ENCODE data around the gene NANOS1.

NANOS1 gene

GRCh38 chr10:118983263-118983662 is 46.3 kb upstream of the NANOS1 start:
- CTCF ChIA-PET: no interaction called here
- H3K4me3 ChIP-seq (ENCODE audit: low read depth, low read length): no peak overlapping the region
- no peak for TF ChIP-seq CTCF (IDR thresholded peaks at IDR 0.05; ENCODE audit: insufficient read depth, low read length, missing control alignments)
- no peak for DNase-seq (ENCODE audit: low read depth, low spot score)
- POLR2A ChIA-PET: no interaction called here

- no peak for DNase-seq (ENCODE audit: low read depth, low spot score)
- no peak overlapping the region for H3K4me3 ChIP-seq (ENCODE audit: low read depth, low read length)
- CTCF ChIA-PET: interaction anchor here (1.5 kb wide), 1 partner anchor 8 kb away, joined by 3 read pairs; no protein-coding TSS in a partner anchor
- POLR2A ChIA-PET: no interaction called here
- TF ChIP-seq CTCF (IDR thresholded peaks at IDR 0.05; ENCODE audit: insufficient read depth, low read length, missing control alignments): no peak
Measured at GRCh38 chr10:118985576-118985975, 43.9 kb upstream of the NANOS1 start.

- H3K4me3 ChIP-seq (ENCODE audit: low read depth, low read length): no peak overlapping the region
- ChIA-PET POLR2A (no interaction called here), CTCF (no interaction called here)
- DNase-seq (ENCODE audit: low read depth, low spot score): no peak
- TF ChIP-seq CTCF (IDR thresholded peaks at IDR 0.05; ENCODE audit: insufficient read depth, low read length, missing control alignments): no peak
Measured at GRCh38 chr10:118986815-118987790, 42.4 kb upstream of the NANOS1 start.

GRCh38 chr10:118990326-118990725 is 39.2 kb upstream of the NANOS1 start:
- no peak for DNase-seq (ENCODE audit: low read depth, low spot score)
- TF ChIP-seq CTCF (IDR thresholded peaks at IDR 0.05; ENCODE audit: insufficient read depth, low read length, missing control alignments): no peak
- no peak overlapping the region for H3K4me3 ChIP-seq (ENCODE audit: low read depth, low read length)
- ChIA-PET CTCF (no interaction called here), POLR2A (no interaction called here)

GRCh38 chr10:118992496-118992895 is 37.0 kb upstream of the NANOS1 start:
- POLR2A ChIA-PET: no interaction called here
- no peak overlapping the region for H3K4me3 ChIP-seq (ENCODE audit: low read depth, low read length)

More at GRCh38 chr10:118992496-118992895, 37.0 kb upstream of the NANOS1 start:
- CTCF ChIA-PET: no interaction called here
- TF ChIP-seq CTCF (IDR thresholded peaks at IDR 0.05; ENCODE audit: insufficient read depth, low read length, missing control alignments): no peak
- DNase-seq (ENCODE audit: low read depth, low spot score): no peak

All from AG04449 (cell line).